A673 (cell line): ENCODE measurements around the gene ITGBL1. TPM values are rescaled to one million over a fixed set of nuclear protein-coding genes. Genes with fewer than 3 reads are reported as not detected.

ENCODE experiments used
- BruUV-seq: library from RNA; stranded (reverse); fragments of 400-500 nt; replicated peaks from 2 replicates; lab custom pipeline; 2021; lab: Mats Ljungman, UMichigan
- CTCF ChIA-PET: fragments of 300-600 bp; sonication (Branson Sonifier 250); formaldehyde crosslinking; loops from one replicate; lab custom pipeline; 2022; ENCODE audit warnings: antibody characterized with exemption; lab: Charles Lee
- POLR2A ChIA-PET: fragments of 300-600 bp; sonication (Branson Sonifier 250); formaldehyde crosslinking; loops from one replicate; lab custom pipeline; 2022; ENCODE audit warnings: antibody characterized with exemption; ENCODE audit not compliant: low non-redundant PET; lab: Charles Lee
- DNase-seq: peaks from one replicate; pipeline ENCODE4 v3.0.0-alpha.2; 2015; ENCODE audit warnings: low spot score
- H3K27ac ChIP-seq: fragments of 200-600 bp; sonication (generic); 2 replicates; pipeline ENCODE4 v1.5.1; 2016; ENCODE audit warnings: mixed run types, low read depth, mild to moderate bottlenecking, mixed read lengths, antibody characterized with exemption, low read length; ENCODE audit not compliant: poor library complexity, severe bottlenecking
- H3K27me3 ChIP-seq: fragments of 200-600 bp; sonication (generic); replicated peaks from 2 replicates; pipeline ENCODE4 v1.6.1; 2017; ENCODE audit warnings: mixed run types, low read depth, mild to moderate bottlenecking, mixed read lengths, antibody characterized with exemption, low read length; ENCODE audit not compliant: insufficient read depth, poor library complexity
- H3K36me3 ChIP-seq: fragments of 200-600 bp; sonication (generic); 2 replicates; pipeline ENCODE4 v1.6.1; 2016; ENCODE audit warnings: mixed run types, mild to moderate bottlenecking, mixed read lengths, antibody characterized with exemption, low read length; ENCODE audit not compliant: insufficient read depth, poor library complexity, severe bottlenecking
- H3K4me1 ChIP-seq: fragments of 200-600 bp; sonication (generic); 2 replicates; pipeline ENCODE4 v1.6.1; 2017; ENCODE audit warnings: mixed run types, mild to moderate bottlenecking, mixed read lengths, antibody characterized with exemption, low read length; ENCODE audit not compliant: insufficient read depth, poor library complexity, severe bottlenecking
- H3K4me3 ChIP-seq: fragments of 200-600 bp; sonication (generic); 2 replicates; pipeline ENCODE4 v1.5.1; 2016; ENCODE audit warnings: low read depth, mixed run types, mild to moderate bottlenecking, mixed read lengths, low read length; ENCODE audit not compliant: poor library complexity, severe bottlenecking
- H3K9me3 ChIP-seq: fragments of 200-600 bp; sonication (generic); 2 replicates; pipeline ENCODE4 v1.6.1; 2016; ENCODE audit warnings: mixed run types, low read depth, mild to moderate bottlenecking, mixed read lengths, antibody characterized with exemption, low read length; ENCODE audit not compliant: poor library complexity, severe bottlenecking
- EZH2 ChIP-seq: fragments of 200-600 bp; sonication (generic); IDR thresholded peaks from 2 replicates; pipeline ENCODE4 v1.6.1; 2017; ENCODE audit warnings: borderline replicate concordance, low read depth, mild to moderate bottlenecking, mixed read lengths, antibody characterized with exemption, low read length; ENCODE audit not compliant: poor library complexity, severe bottlenecking
- intact Hi-C: fragments of 100-400 bp; cut with micrococcal nuclease; formaldehyde crosslinking; loops from one replicate; pipeline ENCODE4 v1.10.0; 2022; ENCODE audit not compliant: unreplicated experiment
- total RNA-seq: library from RNA; stranded (reverse); gene quantifications from 2 replicates; pipeline ENCODE4 v1.2.3, GENCODE V29; 2021
- TF ChIP-seq, protein P1 (sequence below): fragments of 300-800, 200-600 bp; sonication (generic); conservative IDR thresholded peaks from 2 replicates; pipeline ENCODE4 v1.5.1; 2017; ENCODE audit warnings: low read depth, mild to moderate bottlenecking, antibody characterized with exemption, low read length, moderate library complexity, mixed read lengths

The ITGBL1 gene
- total RNA-seq, 1 experiment from 2014 or later, result 0.64 TPM

DNA sequence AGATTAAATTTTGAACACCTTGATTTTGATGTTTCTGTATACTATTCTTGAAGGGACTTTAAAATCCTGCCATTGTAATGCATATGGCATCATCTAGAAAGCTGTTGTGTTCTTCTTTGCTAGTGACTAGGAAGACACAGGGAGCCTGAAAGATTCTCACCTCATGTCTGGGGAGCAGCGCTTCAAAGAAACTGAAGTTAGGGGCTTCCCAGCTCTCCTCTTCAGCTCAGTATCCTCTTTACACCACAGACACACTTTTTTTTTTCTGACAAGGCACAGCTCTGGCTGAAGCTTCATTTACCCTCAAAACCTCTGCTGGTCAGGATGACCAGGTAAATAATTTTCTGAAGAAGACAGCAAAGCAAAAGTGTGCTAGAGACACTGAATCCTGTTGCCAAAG is 255.6 kb downstream of the ITGBL1 start:
- intact Hi-C loops, result no loop called here
- H3K4me3 ChIP-seq, result no peak overlapping the region
- ChIA-PET CTCF (interaction anchor here (0.6 to 0.7 kb wide), 2 partner anchors 34 to 643 kb away, joined by 3 to 4 read pairs; no protein-coding TSS in a partner anchor), POLR2A (no interaction called here)
- H3K27me3 ChIP-seq, result no peaks in the 10 kb centered on the region
- TF ChIP-seq EZH2, result no peak
- TF ChIP-seq, protein P1, sequence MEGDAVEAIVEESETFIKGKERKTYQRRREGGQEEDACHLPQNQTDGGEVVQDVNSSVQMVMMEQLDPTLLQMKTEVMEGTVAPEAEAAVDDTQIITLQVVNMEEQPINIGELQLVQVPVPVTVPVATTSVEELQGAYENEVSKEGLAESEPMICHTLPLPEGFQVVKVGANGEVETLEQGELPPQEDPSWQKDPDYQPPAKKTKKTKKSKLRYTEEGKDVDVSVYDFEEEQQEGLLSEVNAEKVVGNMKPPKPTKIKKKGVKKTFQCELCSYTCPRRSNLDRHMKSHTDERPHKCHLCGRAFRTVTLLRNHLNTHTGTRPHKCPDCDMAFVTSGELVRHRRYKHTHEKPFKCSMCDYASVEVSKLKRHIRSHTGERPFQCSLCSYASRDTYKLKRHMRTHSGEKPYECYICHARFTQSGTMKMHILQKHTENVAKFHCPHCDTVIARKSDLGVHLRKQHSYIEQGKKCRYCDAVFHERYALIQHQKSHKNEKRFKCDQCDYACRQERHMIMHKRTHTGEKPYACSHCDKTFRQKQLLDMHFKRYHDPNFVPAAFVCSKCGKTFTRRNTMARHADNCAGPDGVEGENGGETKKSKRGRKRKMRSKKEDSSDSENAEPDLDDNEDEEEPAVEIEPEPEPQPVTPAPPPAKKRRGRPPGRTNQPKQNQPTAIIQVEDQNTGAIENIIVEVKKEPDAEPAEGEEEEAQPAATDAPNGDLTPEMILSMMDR, result no peak
- H3K9me3 ChIP-seq, result no peaks in the 10 kb centered on the region
- no peaks in the 10 kb centered on the region for H3K36me3 ChIP-seq
- BruUV-seq, result no TSS peak
- peaks cover 7% of the 10 kb centered on the region for H3K4me1 ChIP-seq
- no peak overlapping the region for H3K27ac ChIP-seq
- no peak for DNase-seq

GRCh38 chr13:101709952-101710351 is 257.5 kb downstream of the ITGBL1 start:
- ChIA-PET POLR2A (no interaction called here), CTCF (no interaction called here)
- Histone ChIP-seq H3K9me3 (no peaks in the 10 kb centered on the region), H3K4me1 (peaks cover 7% of the 10 kb centered on the region), H3K36me3 (no peaks in the 10 kb centered on the region), H3K27ac (no peak overlapping the region), H3K4me3 (no peak overlapping the region), H3K27me3 (no peaks in the 10 kb centered on the region)
- no peak for DNase-seq
- intact Hi-C loops, result no loop called here
- no TSS peak for BruUV-seq
- TF ChIP-seq, protein P1, result no peak
- no peak for TF ChIP-seq EZH2

GRCh38 chr13:101711307-101712025 is 259.0 kb downstream of the ITGBL1 start:
- no TSS peak for BruUV-seq
- Histone ChIP-seq H3K4me3 (no peak overlapping the region), H3K27ac (no peak overlapping the region), H3K9me3 (no peaks in the 10 kb centered on the region), H3K36me3 (no peaks in the 10 kb centered on the region), H3K27me3 (no peaks in the 10 kb centered on the region), H3K4me1 (peaks cover 7% of the 10 kb centered on the region)
- DNase-seq, result no peak
- TF ChIP-seq, protein P1, result no peak
- no peak for TF ChIP-seq EZH2
- POLR2A ChIA-PET, result no interaction called here
- CTCF ChIA-PET, result no interaction called here
- intact Hi-C loops, result no loop called here
